ENCODE results near the gene PPP4R2. TPM values are rescaled to one million over a fixed set of nuclear protein-coding genes. Genes with fewer than 3 reads are reported as not detected.

Gene PPP4R2
- polyA plus RNA-seq (2011; rRNA removed) = 35.1 and 48.7 TPM in 2 replicates
- polyA minus RNA-seq (2011; rRNA and poly(A)+ RNA removed) = 12.0 and 32.3 TPM in 2 replicates

- CTCF ChIA-PET = interaction anchor here (0.6 to 2.8 kb wide), 7 partner anchors 10 to 146 kb away, joined by 3 to 26 read pairs (median 5); no protein-coding TSS in a partner anchor
- H3K27ac ChIP-seq (ENCODE audit: low read depth, low read length) = peak within 1 kb of the TSS; percentile 94
- no peak for TF ChIP-seq CTCF (IDR thresholded peaks at IDR 0.05; ENCODE audit: low read depth, low read length)
- H3K9me3 ChIP-seq (ENCODE audit: control insufficient read depth, insufficient read depth, low read length) = no peaks in the 10 kb centered on the region; the same call in 1 of the 2 replicates
- POLR2A ChIA-PET = interaction anchor here (1.2 to 1.7 kb wide), 2 partner anchors 105 to 148 kb away, joined by 3 to 6 read pairs; partner anchors contain the start of gene SHQ1
- DNase-seq (ENCODE audit: low read depth, low spot score) = peak; percentile 64
- H3K27me3 ChIP-seq (ENCODE audit: control insufficient read depth, insufficient read depth, low read length) = no peaks in the 10 kb centered on the region
- peak within 1 kb of the TSS; percentile 71 for H3K4me3 ChIP-seq (ENCODE audit: low read depth, low read length)
Measured at GRCh38 chr3:72996473-72997333, at the start of gene PPP4R2. PPP4R2 (plus strand) TSS chr3:72996811; CDS start chr3:72997038, 227 bp downstream.

GRCh38 chr3:72947715-72948490, 48.7 kb upstream of the PPP4R2 start:
- H3K27me3 ChIP-seq (ENCODE audit: control insufficient read depth, insufficient read depth, low read length) = no peaks in the 10 kb centered on the region
- no peak for DNase-seq (ENCODE audit: low read depth, low spot score)
- no peak overlapping the region for H3K27ac ChIP-seq (ENCODE audit: low read depth, low read length)
- POLR2A ChIA-PET = interaction anchor here (0.7 kb wide), 1 partner anchor 34 kb away, joined by 9 read pairs; no protein-coding TSS in a partner anchor
- no peak for TF ChIP-seq CTCF (IDR thresholded peaks at IDR 0.05; ENCODE audit: low read depth, low read length)
- H3K9me3 ChIP-seq (ENCODE audit: control insufficient read depth, insufficient read depth, low read length) = no peaks in the 10 kb centered on the region; the same call in 1 of the 2 replicates
- H3K4me3 ChIP-seq (ENCODE audit: low read depth, low read length) = no peak overlapping the region
- CTCF ChIA-PET = interaction anchor here (1.3 to 3.5 kb wide), 2 partner anchors 10 to 97 kb away, joined by 3 to 11 read pairs; no protein-coding TSS in a partner anchor

- TF ChIP-seq CTCF (IDR thresholded peaks at IDR 0.05; ENCODE audit: low read depth, low read length) = no peak
- DNase-seq (ENCODE audit: low read depth, low spot score) = no peak
- no peak overlapping the region for H3K4me3 ChIP-seq (ENCODE audit: low read depth, low read length)
- no peaks in the 10 kb centered on the region for H3K27me3 ChIP-seq (ENCODE audit: control insufficient read depth, insufficient read depth, low read length)
- no peak overlapping the region for H3K27ac ChIP-seq (ENCODE audit: low read depth, low read length)
- ChIA-PET POLR2A (no interaction called here), CTCF (interaction anchor here (0.6 kb wide), 1 partner anchor 101 kb away, joined by 4 read pairs; the partner anchor contains the start of gene SHQ1)
- peaks cover 3% of the 10 kb centered on the region; the same call in 1 of the 2 replicates for H3K9me3 ChIP-seq (ENCODE audit: control insufficient read depth, insufficient read depth, low read length)
Measured at GRCh38 chr3:72949016-72949415, 47.6 kb upstream of the PPP4R2 start.

- Histone ChIP-seq H3K27me3 (ENCODE audit: control insufficient read depth, insufficient read depth, low read length) (no peaks in the 10 kb centered on the region), H3K9me3 (ENCODE audit: control insufficient read depth, insufficient read depth, low read length) (0 out of 2 replicates have a peak, but pooled peaks cover 3% of the 10 kb centered on the region), H3K27ac (ENCODE audit: low read depth, low read length) (no peak overlapping the region), H3K4me3 (ENCODE audit: low read depth, low read length) (no peak overlapping the region)
- TF ChIP-seq CTCF (IDR thresholded peaks at IDR 0.05; ENCODE audit: low read depth, low read length) = no peak
- POLR2A ChIA-PET = no interaction called here
- CTCF ChIA-PET = no interaction called here
- DNase-seq (ENCODE audit: low read depth, low spot score) = no peak
Measured at GRCh38 chr3:72950372-72950771, 46.2 kb upstream of the PPP4R2 start.
